H1 (cell line): ENCODE data around the gene LMO4. TPM values are rescaled to one million over a fixed set of nuclear protein-coding genes. Genes with fewer than 3 reads are reported as not detected.

ENCODE experiments used
- CTCF ChIA-PET: fragments of 300-600 bp; sonication (Branson Sonifier 250); formaldehyde crosslinking; loops from one replicate; lab custom pipeline; 2021; ENCODE audit not compliant: partially characterized antibody; lab: Charles Lee
- POLR2A ChIA-PET: fragments of 300-600 bp; sonication (Branson Sonifier 250); formaldehyde crosslinking; loops from one replicate; lab custom pipeline; 2021; ENCODE audit warnings: inconsistent platforms; ENCODE audit not compliant: partially characterized antibody; lab: Charles Lee
- DNase-seq, 2 experiments: peaks; one replicate each; pipeline versions ENCODE4 v3.0.0 to v3.0.0-alpha.2; 2010 to 2022; ENCODE audit warnings: low spot score in 2 of 2, low read depth in 1 of 2, mixed read lengths in 1 of 2
- FAIRE-seq: peaks from 2 replicates; lab custom pipeline; 2011; peaks lifted over from hg19 to GRCh38; lab: Jason Lieb, UNC
- H2AFZ ChIP-seq: 2 replicates; pipeline ENCODE4 v1.8.1; 2012; ENCODE audit warnings: low read length, inconsistent platforms
- H2AK5ac ChIP-seq: 2 replicates; pipeline ENCODE4 v1.6.1; 2013; ENCODE audit warnings: low read depth, low read length
- H2BK120ac ChIP-seq: replicated peaks from 2 replicates; pipeline ENCODE3; 2013; ENCODE audit warnings: low read depth, low read length, inconsistent platforms
- H2BK12ac ChIP-seq: 2 replicates; pipeline ENCODE4 v1.6.1; 2013; ENCODE audit warnings: low read depth, low read length
- H2BK15ac ChIP-seq: 2 replicates; pipeline ENCODE4 v1.6.1; 2013; ENCODE audit warnings: low read length
- H2BK20ac ChIP-seq: 2 replicates; pipeline ENCODE4 v1.6.1; 2013; ENCODE audit warnings: low read length
- H2BK5ac ChIP-seq: 2 replicates; pipeline ENCODE4 v1.6.1; 2013; ENCODE audit warnings: low read depth, low read length
- H3K14ac ChIP-seq: 2 replicates; pipeline ENCODE4 v1.6.1; 2013; ENCODE audit warnings: inconsistent platforms; ENCODE audit not compliant: insufficient read length
- H3K18ac ChIP-seq: 2 replicates; pipeline ENCODE4 v1.6.1; 2013; ENCODE audit warnings: low read length; ENCODE audit errors: extremely low read depth
- H3K23ac ChIP-seq: 2 replicates; pipeline ENCODE4 v1.6.1; 2013; ENCODE audit warnings: inconsistent platforms; ENCODE audit not compliant: insufficient read length
- H3K23me2 ChIP-seq: 2 replicates; pipeline ENCODE4 v1.6.1; 2013; ENCODE audit warnings: low read depth, low read length
- H3K27ac ChIP-seq: 2 replicates; pipeline ENCODE4 v1.6.1; 2011; ENCODE audit warnings: low read depth, low read length, inconsistent platforms
- H3K27me3 ChIP-seq, 4 experiments: replicated peaks in 1 of 4; 1 replicate in 1 of 4; 2 replicates in 3 of 4; pipeline versions ENCODE4 v1.6.1 to v1.8.1; 2011 to 2013; ENCODE audit warnings: low read length in 3 of 4, mild to moderate bottlenecking in 3 of 4, inconsistent platforms in 2 of 4, mixed read lengths in 2 of 4, moderate library complexity in 1 of 4; ENCODE audit not compliant: control insufficient read depth in 3 of 4, insufficient read depth in 3 of 4; ENCODE audit errors: extremely low read depth in 1 of 4
- H3K36me3 ChIP-seq, 4 experiments: 2 replicates each; pipeline versions ENCODE4 v1.6.1 to v1.8.1; 2011 to 2013; ENCODE audit warnings: mild to moderate bottlenecking in 4 of 4, low read length in 3 of 4, moderate library complexity in 2 of 4, control low read depth in 1 of 4, inconsistent platforms in 1 of 4; ENCODE audit not compliant: insufficient read depth in 4 of 4, control insufficient read depth in 2 of 4
- H3K4ac ChIP-seq: replicated peaks from 2 replicates; pipeline ENCODE3; 2013; ENCODE audit warnings: low read length, low read depth, mixed read lengths, inconsistent platforms; ENCODE audit not compliant: insufficient read length
- H3K4me1 ChIP-seq, 4 experiments: replicated peaks in 1 of 4; 1 replicate in 1 of 4; 2 replicates in 3 of 4; pipeline versions ENCODE4 v1.6.1 to v1.8.1; 2011 to 2013; ENCODE audit warnings: low read length in 3 of 4, inconsistent platforms in 2 of 4, mixed read lengths in 1 of 4; ENCODE audit not compliant: insufficient read depth in 4 of 4, control insufficient read depth in 3 of 4
- H3K4me2 ChIP-seq, 2 experiments: 2 replicates each; pipeline versions ENCODE4 v1.6.1 to v1.8.1; 2011 to 2013; ENCODE audit warnings: low read depth in 2 of 2, low read length in 2 of 2, control low read depth in 1 of 2, inconsistent platforms in 1 of 2, mild to moderate bottlenecking in 1 of 2; ENCODE audit not compliant: insufficient read depth in 1 of 2
- H3K4me3 ChIP-seq, 4 experiments: fragments of 200-600, 300-600 bp in 1 of 4; sonication (generic), shearing (Covaris generic), sonication (Bioruptor Twin) in 1 of 4; 2 replicates each; pipeline versions ENCODE4 v1.5.1 to v1.8.1; 2011 to 2016; ENCODE audit warnings: low read length in 4 of 4, low read depth in 3 of 4, control low read depth in 2 of 4, inconsistent platforms in 2 of 4, mild to moderate bottlenecking in 2 of 4, mixed read lengths in 1 of 4, moderate library complexity in 1 of 4; ENCODE audit not compliant: insufficient read depth in 2 of 4; ENCODE audit errors: extremely low read depth in 1 of 4
- H3K56ac ChIP-seq: replicated peaks from 2 replicates; pipeline ENCODE3; 2013; ENCODE audit warnings: low read depth, mild to moderate bottlenecking, mixed read lengths, low read length, inconsistent platforms; ENCODE audit not compliant: insufficient read length
- H3K79me1 ChIP-seq: 2 replicates; pipeline ENCODE4 v1.6.1; 2013; ENCODE audit warnings: low read depth, low read length, control low read depth
- H3K79me2 ChIP-seq, 2 experiments: 2 replicates each; pipeline versions ENCODE4 v1.6.1 to v1.8.1; 2012 to 2013; ENCODE audit warnings: low read length in 2 of 2, mild to moderate bottlenecking in 2 of 2, inconsistent platforms in 1 of 2; ENCODE audit not compliant: insufficient read depth in 2 of 2, control insufficient read depth in 1 of 2
- H3K9ac ChIP-seq, 4 experiments: replicated peaks in 1 of 4; 1 replicate in 1 of 4; 2 replicates in 3 of 4; pipeline versions ENCODE4 v1.6.1 to v1.8.1; 2011 to 2013; ENCODE audit warnings: low read depth in 3 of 4, low read length in 3 of 4, control low read depth in 2 of 4, mild to moderate bottlenecking in 2 of 4, moderate library complexity in 2 of 4, inconsistent platforms in 1 of 4; ENCODE audit errors: extremely low read depth in 1 of 4
- H3K9me3 ChIP-seq, 2 experiments: 2 replicates each; pipeline versions ENCODE4 v1.6.1 to v1.8.1; 2012 to 2013; ENCODE audit warnings: mild to moderate bottlenecking in 2 of 2, moderate library complexity in 2 of 2, control low read depth in 1 of 2, inconsistent platforms in 1 of 2, low read depth in 1 of 2, low read length in 1 of 2, mixed read lengths in 1 of 2; ENCODE audit not compliant: insufficient read depth in 2 of 2
- H4K20me1 ChIP-seq, 2 experiments: replicated peaks in 1 of 2; 2 replicates each; pipeline versions ENCODE3 to v1.8.1; 2011 to 2013; ENCODE audit warnings: inconsistent platforms in 2 of 2, low read length in 2 of 2, mild to moderate bottlenecking in 1 of 2; ENCODE audit not compliant: insufficient read depth in 2 of 2, control insufficient read depth in 1 of 2
- H4K5ac ChIP-seq: 2 replicates; pipeline ENCODE4 v1.6.1; 2013; ENCODE audit warnings: low read length, low read depth, mixed read lengths, inconsistent platforms; ENCODE audit not compliant: insufficient read length
- H4K8ac ChIP-seq: 2 replicates; pipeline ENCODE4 v1.8.0; 2013; ENCODE audit warnings: mild to moderate bottlenecking, moderate library complexity, low read length, inconsistent platforms; ENCODE audit not compliant: insufficient read depth; ENCODE audit errors: extremely low read depth
- H4K91ac ChIP-seq: replicated peaks from 2 replicates; pipeline ENCODE3; 2013; ENCODE audit warnings: low read length, mixed read lengths, inconsistent platforms; ENCODE audit not compliant: insufficient read length
- CTBP2 ChIP-seq: IDR thresholded peaks from 2 replicates; pipeline ENCODE4 v1.7.0; 2011; ENCODE audit warnings: borderline replicate concordance, mild to moderate bottlenecking, moderate library complexity, mixed read lengths, low read length; ENCODE audit not compliant: insufficient read depth, insufficient read length
- EZH2 ChIP-seq: fragments of 200-600 bp; sonication (generic); IDR thresholded peaks from 2 replicates; pipeline ENCODE4 v1.7.1; 2012; ENCODE audit warnings: low read depth, mild to moderate bottlenecking, moderate library complexity, low read length, inconsistent platforms; ENCODE audit not compliant: severe bottlenecking
- RFX5 ChIP-seq: IDR thresholded peaks from 2 replicates; pipeline ENCODE4 v1.6.1; 2011; ENCODE audit warnings: low read depth, low read length, improper control_type of control experiment, borderline replicate concordance
- SAP30 ChIP-seq: fragments of 300-600 bp; sonication (generic); IDR thresholded peaks from 2 replicates; pipeline ENCODE4 v1.7.1; 2012; ENCODE audit warnings: low read length, moderate library complexity, mild to moderate bottlenecking, inconsistent platforms; ENCODE audit not compliant: insufficient read depth, insufficient replicate concordance
- SP2 ChIP-seq: IDR thresholded peaks from 2 replicates; pipeline ENCODE4 v1.6.1; 2012; ENCODE audit warnings: mild to moderate bottlenecking, low read length, inconsistent platforms
- TEAD4 ChIP-seq: IDR thresholded peaks from 2 replicates; pipeline ENCODE4 v1.6.1; 2012; ENCODE audit warnings: low read depth, low read length, inconsistent platforms, mixed read lengths
- WGBS, 2 experiments: shearing (Covaris generic) in 1 of 2; methylation state at CpG; one replicate each; pipeline versions ENCODE4 v1.1.6 to v1.1.7; 2013 to 2015; ENCODE audit warnings: low lambda C conversion rate in 2 of 2, mixed read lengths in 2 of 2, inconsistent platforms in 1 of 2, low coverage in 1 of 2, missing lambda C conversion rate in 1 of 2; ENCODE audit not compliant: insufficient replicate concordance in 2 of 2, insufficient coverage in 1 of 2, insufficient read length in 1 of 2; ENCODE audit errors: extremely low coverage in 1 of 2, missing lambda C conversion rate in 1 of 2; 5-methylcytosine and 5-hydroxymethylcytosine counted together
- polyA plus RNA-seq, 7 experiments: library from polyadenylated mRNA; depleted of rRNA in 3 of 7; stranded (reverse) in 5 of 7; unstranded in 2 of 7; fragments of >200 nt in 5 of 7; fragments of 200-250 nt in 2 of 7; gene quantifications; 1 replicate in 5 of 7; 2 replicates in 1 of 7; 4 replicates in 1 of 7; pipeline versions ENCODE4 v1.2.1 to v1.2.3, GENCODE V29; 2011 to 2013; ENCODE audit warnings: missing spikeins in 2 of 7, mixed read lengths in 2 of 7
- total RNA-seq: library from RNA; stranded (reverse); fragmentation: NEBNext Ultra II Directional; extraction: Animal tissue kit (Norgen Biotek cat#: 25700); gene quantifications from 2 replicates; pipeline ENCODE4 v1.2.1, GENCODE V29; 2021

Gene LMO4
- total and polyA plus RNA-seq, 2 of the 8 experiments (the other 6 are each of a cell fraction or from before 2014, with no cell fraction given) = 71.7 to 98.7 TPM

DNA sequence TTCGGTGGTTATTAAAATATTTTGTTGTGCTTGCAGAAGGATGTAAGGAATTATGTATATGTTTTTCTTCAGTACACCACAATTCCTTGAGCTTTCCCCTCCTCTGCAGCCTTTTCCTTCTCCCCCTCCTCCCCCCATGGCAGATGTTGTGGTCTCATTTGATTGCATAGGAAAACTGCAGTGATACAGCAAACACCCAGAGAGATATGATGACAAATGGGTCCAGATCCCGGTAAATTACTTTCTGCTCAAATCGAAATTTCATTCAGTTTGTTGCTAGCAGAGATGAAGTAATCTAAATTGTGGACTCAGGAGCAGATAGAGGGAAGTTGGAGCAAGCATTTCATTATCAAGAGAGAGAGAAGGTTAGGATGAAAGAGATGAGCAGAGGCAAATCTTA is 9.9 kb downstream of the LMO4 start:
- DNase-seq (no peak), FAIRE-seq (no peak)
- POLR2A ChIA-PET = no interaction called here
- 98% methylated on average over 3 of the region's 3 CpGs; no CpG with 5 or more reads in 1 of the 2 experiments for WGBS, 2 experiments
- no peak overlapping the region for H3K9ac ChIP-seq
- CTCF ChIA-PET = no interaction called here
- H3K4me2 ChIP-seq = no peak overlapping the region
- H2BK15ac ChIP-seq = no peak overlapping the region
- H3K9me3 ChIP-seq = no peaks in the 10 kb centered on the region
- no peak for TF ChIP-seq TEAD4
- no peak for TF ChIP-seq SAP30
- TF ChIP-seq EZH2 = no peak
- TF ChIP-seq RFX5 = no peak
- no peak for TF ChIP-seq SP2
- no peak for TF ChIP-seq CTBP2
- no peak overlapping the region for H3K14ac ChIP-seq
- no peak overlapping the region for H3K4ac ChIP-seq
- H2AK5ac ChIP-seq = no peak overlapping the region
- H3K23ac ChIP-seq = no peak overlapping the region
- no peaks in the 10 kb centered on the region; the same call in 1 of the 2 replicates for H3K79me1 ChIP-seq
- H3K36me3 ChIP-seq = peaks cover 12 to 60% (median 37%) of the 10 kb centered on the region in 4 experiments
- no peak overlapping the region for H2BK20ac ChIP-seq
- no peak overlapping the region for H3K27ac ChIP-seq
- H3K4me1 ChIP-seq = peaks cover 0 to 12% (median 10%) of the 10 kb centered on the region in 4 experiments; a peak in 5 of 7 replicates
- no peak overlapping the region for H2BK5ac ChIP-seq
- H3K18ac ChIP-seq = no peak overlapping the region
- H3K79me2 ChIP-seq = peaks cover 5 to 50% of the 10 kb centered on the region in 2 experiments; a peak in 3 of 4 replicates
- H2AFZ ChIP-seq = no peak overlapping the region
- no peaks in the 10 kb centered on the region for H3K27me3 ChIP-seq
- H4K91ac ChIP-seq = no peak overlapping the region
- no peak overlapping the region for H4K5ac ChIP-seq
- H3K4me3 ChIP-seq = no peak overlapping the region
- H3K56ac ChIP-seq = no peak overlapping the region
- H2BK12ac ChIP-seq = no peak overlapping the region
- peaks cover 3% of the 10 kb centered on the region; the same call in 1 of the 2 replicates for H3K23me2 ChIP-seq
- no peak overlapping the region for H2BK120ac ChIP-seq
- no peak overlapping the region for H4K8ac ChIP-seq
- peaks cover 0 to 4% of the 10 kb centered on the region in 2 experiments for H4K20me1 ChIP-seq
